ENCODE data around the gene CANX. TPM values are rescaled to one million over a fixed set of nuclear protein-coding genes. Genes with fewer than 3 reads are reported as not detected.
A peak's percentile ranks its signal among the peaks of the same experiment; 100 is the strongest.
"Not testable (repeated sequence)": the region's sequence is repeated elsewhere in the genome, so short reads cannot be mapped to it uniquely, and the experiment has no call there.

The CANX gene, protein sequence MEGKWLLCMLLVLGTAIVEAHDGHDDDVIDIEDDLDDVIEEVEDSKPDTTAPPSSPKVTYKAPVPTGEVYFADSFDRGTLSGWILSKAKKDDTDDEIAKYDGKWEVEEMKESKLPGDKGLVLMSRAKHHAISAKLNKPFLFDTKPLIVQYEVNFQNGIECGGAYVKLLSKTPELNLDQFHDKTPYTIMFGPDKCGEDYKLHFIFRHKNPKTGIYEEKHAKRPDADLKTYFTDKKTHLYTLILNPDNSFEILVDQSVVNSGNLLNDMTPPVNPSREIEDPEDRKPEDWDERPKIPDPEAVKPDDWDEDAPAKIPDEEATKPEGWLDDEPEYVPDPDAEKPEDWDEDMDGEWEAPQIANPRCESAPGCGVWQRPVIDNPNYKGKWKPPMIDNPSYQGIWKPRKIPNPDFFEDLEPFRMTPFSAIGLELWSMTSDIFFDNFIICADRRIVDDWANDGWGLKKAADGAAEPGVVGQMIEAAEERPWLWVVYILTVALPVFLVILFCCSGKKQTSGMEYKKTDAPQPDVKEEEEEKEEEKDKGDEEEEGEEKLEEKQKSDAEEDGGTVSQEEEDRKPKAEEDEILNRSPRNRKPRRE
- total RNA-seq, result 100 to 1,000 TPM; 171 to 324 (median 287) TPM

DNA sequence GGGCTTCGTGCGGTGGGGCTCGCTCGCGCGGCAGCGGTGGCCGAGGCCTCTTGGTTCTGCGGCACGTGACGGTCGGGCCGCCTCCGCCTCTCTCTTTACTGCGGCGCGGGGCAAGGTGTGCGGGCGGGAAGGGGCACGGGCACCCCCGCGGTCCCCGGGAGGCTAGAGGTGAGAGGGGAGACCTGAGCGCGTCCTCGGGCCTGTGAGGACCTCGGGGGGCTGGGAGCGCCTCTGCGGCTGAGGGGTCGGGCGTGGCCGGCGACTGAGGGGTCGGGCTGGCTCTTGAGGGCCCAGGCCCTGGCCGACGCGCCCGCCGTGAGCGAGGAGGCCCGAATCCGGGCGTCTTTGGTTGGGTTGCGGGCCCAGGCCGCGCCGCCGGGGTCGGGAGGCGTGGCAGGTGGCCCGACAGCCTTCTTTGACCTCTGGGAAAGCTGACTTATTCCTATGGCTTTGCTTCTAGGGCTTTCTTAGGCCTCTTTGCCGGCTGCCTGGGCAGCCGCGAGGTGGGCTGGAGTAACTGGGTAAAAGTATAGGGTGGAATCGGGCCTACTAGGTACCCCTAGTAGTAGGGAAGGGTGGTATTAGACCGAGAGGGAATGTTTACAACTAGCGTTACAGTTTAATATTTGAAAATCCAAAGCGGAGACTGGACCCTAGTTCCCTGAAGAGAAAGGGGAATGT is at the start of gene CANX:
CANX (plus strand) TSS at position 33 of the 681 bp plus-strand sequence. CDS start 6,715 bp downstream, outside the sequence.
- H3K9me3 ChIP-seq, result no peaks in the 10 kb centered on the region
- peak; percentile 81 to 86 for TF ChIP-seq POLR2A (IDR thresholded peaks at IDR 0.05)
- no peak for TF ChIP-seq CTCF (IDR thresholded peaks at IDR 0.05)
- H3K36me3 ChIP-seq, result peaks cover 0 to 19% (median 0%) of the 10 kb centered on the region in 3 donors
- peaks cover 0 to 54% (median 4%) of the 10 kb centered on the region in 4 donors for H3K4me1 ChIP-seq
- H3K4me3 ChIP-seq, result peak within 1 kb of the TSS; percentile 91 to 99 (median 94)
- no peaks in the 10 kb centered on the region for H3K27me3 ChIP-seq
- peak within 1 kb of the TSS; percentile 95 to 99 (median 98) for H3K27ac ChIP-seq
- DNase-seq, result no peak

DNA sequence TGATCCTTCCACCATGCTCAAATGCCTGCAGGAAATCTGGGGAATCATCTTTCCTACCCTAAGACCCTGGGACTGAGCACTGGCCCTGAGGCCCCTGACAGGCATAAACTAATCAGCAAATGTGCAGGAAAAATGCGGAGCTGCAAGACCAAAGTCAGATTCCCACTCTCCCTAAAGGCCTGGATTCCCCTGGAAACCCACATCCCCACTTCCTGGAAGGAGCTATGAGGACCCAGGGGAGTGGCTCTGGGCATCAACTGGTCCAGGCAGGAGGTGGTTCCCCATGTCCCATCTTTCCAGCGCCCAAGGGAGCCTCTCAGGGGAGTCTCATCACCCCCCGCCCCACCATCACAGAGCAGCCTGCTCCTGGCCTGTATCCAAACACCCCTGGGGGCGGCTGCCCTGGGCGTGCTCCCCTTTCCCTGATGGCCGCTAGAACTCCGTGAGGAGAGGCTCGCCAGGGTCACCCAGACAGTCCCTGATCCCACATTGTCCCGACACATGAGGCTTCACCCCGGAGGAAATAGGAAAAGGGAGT is 49.5 kb upstream of the CANX start:
- not testable (repeated sequence) for H3K9me3 ChIP-seq, H3K36me3 ChIP-seq, H3K27me3 ChIP-seq, H3K4me3 ChIP-seq, H3K4me1 ChIP-seq, DNase-seq, H3K27ac ChIP-seq

GRCh38 chr5:179650245-179650644 is 48.5 kb upstream of the CANX start:
- DNase-seq, H3K27ac ChIP-seq, H3K9me3 ChIP-seq, H3K27me3 ChIP-seq, H3K4me3 ChIP-seq, H3K4me1 ChIP-seq, H3K36me3 ChIP-seq: not testable (repeated sequence)

DNA sequence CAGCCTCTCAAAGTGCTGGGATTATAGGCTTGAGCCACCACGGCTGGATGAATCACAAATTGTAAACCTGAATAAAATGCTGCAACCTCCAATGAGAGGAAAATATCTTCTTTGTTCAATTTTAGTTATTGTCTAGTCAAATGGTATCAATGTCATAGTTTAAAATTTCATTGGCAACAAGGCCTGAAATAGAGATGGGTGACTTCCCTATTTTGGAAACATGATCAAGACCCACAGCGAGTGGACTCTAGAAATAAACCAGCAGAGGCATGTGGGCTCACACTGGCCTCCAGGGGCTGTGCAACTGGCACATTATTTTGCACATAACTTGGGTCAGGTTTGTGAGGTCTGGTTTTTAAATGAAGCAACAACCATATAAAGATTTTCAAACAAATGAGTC is 45.6 kb upstream of the CANX start:
- H3K27ac ChIP-seq, H3K36me3 ChIP-seq: not testable (repeated sequence)

GRCh38 chr5:179657302-179658178 is 41.2 kb upstream of the CANX start:
- not testable (repeated sequence) for H3K4me1 ChIP-seq, H3K9me3 ChIP-seq, H3K36me3 ChIP-seq, H3K27me3 ChIP-seq, H3K27ac ChIP-seq
- DNase-seq, result peak in 1 of 3 donors; percentile 55
- peak overlapping the region in 2 of 4 donors; percentile 22 to 45 for H3K4me3 ChIP-seq

More for the DNA sequence above, 45.6 kb upstream of the CANX start:
- not testable (repeated sequence) for H3K27me3 ChIP-seq, DNase-seq, H3K4me1 ChIP-seq, H3K9me3 ChIP-seq, H3K4me3 ChIP-seq

- not testable (repeated sequence) for H3K27me3 ChIP-seq, H3K9me3 ChIP-seq, DNase-seq, H3K4me1 ChIP-seq, H3K36me3 ChIP-seq
- peak overlapping the region; percentile 24 to 58 (median 44) for H3K4me3 ChIP-seq
- peak overlapping the region in 1 of 4 donors; percentile 71 for H3K27ac ChIP-seq
Measured at GRCh38 chr5:179658179-179658856, 40.4 kb upstream of the CANX start.

GRCh38 chr5:179661647-179662046 is 37.1 kb upstream of the CANX start:
- not testable (repeated sequence) for H3K4me1 ChIP-seq, H3K27me3 ChIP-seq, H3K27ac ChIP-seq, H3K9me3 ChIP-seq, H3K4me3 ChIP-seq, DNase-seq
- H3K36me3 ChIP-seq, result peaks cover 0 to 21% (median 0%) of the 10 kb centered on the region in 3 donors

- no peaks in the 10 kb centered on the region for H3K4me1 ChIP-seq
- H3K36me3 ChIP-seq, result peaks cover 0 to 15% (median 0%) of the 10 kb centered on the region in 3 donors
- H3K9me3 ChIP-seq, result no peaks in the 10 kb centered on the region
- peak in 4 of 6 experiments; percentile 33 to 63 (median 56) for TF ChIP-seq CTCF (IDR thresholded peaks at IDR 0.05)
- no peak for TF ChIP-seq POLR2A (IDR thresholded peaks at IDR 0.05)
- no peaks in the 10 kb centered on the region for H3K27me3 ChIP-seq
- no peak overlapping the region for H3K27ac ChIP-seq
- DNase-seq, result peak in 1 of 3 donors; percentile 51
- H3K4me3 ChIP-seq, result no peak overlapping the region
Measured at GRCh38 chr5:179668391-179668790, 30.4 kb upstream of the CANX start.
